Measurements from ENCODE around the gene EIF4B.

DNA sequence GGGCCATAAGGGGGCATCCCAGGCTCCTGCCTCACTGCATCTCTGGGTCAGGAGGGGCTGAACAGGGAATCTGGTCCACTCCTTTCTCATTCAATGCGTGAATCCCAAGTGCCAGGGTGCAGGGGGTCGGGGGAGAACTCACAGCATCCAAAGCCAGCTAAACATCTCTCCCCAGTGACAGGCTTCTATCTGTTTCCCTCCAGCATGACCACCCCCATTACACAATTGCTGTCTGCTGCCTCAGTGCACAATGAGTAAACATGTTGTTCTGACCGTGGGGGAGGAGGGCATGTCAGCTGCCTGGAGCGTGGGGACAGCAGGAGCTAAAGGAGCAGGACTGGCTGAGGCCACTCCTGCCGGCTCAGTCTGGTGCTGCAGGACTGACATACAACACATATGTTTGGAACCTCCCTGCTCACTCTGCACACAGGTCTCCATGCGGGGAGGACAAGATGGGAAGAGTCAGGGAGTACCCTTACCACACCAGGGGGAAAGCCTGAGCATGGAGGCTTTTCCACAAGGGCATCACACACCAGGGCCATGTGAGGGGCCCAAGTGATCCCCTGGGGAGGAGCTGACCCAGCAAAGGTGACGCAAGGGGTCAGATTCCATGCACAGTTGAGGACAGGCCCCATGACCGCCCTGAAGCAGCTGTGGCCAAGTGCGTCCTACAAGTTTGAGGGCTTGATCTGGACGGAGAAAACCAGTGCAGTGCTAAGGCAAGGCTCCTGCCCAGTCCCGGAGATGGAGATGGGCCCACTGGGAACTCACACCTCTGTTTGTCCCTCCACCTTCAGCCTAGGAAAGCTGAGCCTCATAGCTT lies 45.0 kb downstream of the EIF4B start:
- TF ChIP-seq, protein P1, sequence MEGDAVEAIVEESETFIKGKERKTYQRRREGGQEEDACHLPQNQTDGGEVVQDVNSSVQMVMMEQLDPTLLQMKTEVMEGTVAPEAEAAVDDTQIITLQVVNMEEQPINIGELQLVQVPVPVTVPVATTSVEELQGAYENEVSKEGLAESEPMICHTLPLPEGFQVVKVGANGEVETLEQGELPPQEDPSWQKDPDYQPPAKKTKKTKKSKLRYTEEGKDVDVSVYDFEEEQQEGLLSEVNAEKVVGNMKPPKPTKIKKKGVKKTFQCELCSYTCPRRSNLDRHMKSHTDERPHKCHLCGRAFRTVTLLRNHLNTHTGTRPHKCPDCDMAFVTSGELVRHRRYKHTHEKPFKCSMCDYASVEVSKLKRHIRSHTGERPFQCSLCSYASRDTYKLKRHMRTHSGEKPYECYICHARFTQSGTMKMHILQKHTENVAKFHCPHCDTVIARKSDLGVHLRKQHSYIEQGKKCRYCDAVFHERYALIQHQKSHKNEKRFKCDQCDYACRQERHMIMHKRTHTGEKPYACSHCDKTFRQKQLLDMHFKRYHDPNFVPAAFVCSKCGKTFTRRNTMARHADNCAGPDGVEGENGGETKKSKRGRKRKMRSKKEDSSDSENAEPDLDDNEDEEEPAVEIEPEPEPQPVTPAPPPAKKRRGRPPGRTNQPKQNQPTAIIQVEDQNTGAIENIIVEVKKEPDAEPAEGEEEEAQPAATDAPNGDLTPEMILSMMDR (IDR thresholded peaks at IDR 0.05), result peak in 2 of 3 experiments; percentile 23 to 47
- TF ChIP-seq POLR2A (IDR thresholded peaks at IDR 0.05), result peak in 1 of 2 donors; percentile 45
- peak; percentile 89 to 92 for TF ChIP-seq POLR2AphosphoS5 (IDR thresholded peaks at IDR 0.05; ENCODE audit: insufficient read depth in 1 of 2, low read depth in 1 of 2)
